ENCODE data around the gene ACSF3.

ACSF3 gene

GRCh38 chr16:89093602-89094251 is at the start of gene ACSF3:
ACSF3 (plus strand) TSS chr16:89093852; CDS start chr16:89100682, 6,830 bp downstream.
- DNase-seq (ENCODE audit: low spot score): peak; percentile 40

GRCh38 chr16:89044418-89045180 is 49.1 kb upstream of the ACSF3 start:
- DNase-seq (ENCODE audit: low spot score): no peak

- DNase-seq (ENCODE audit: low spot score): no peak
Measured at GRCh38 chr16:89045181-89045815, 48.4 kb upstream of the ACSF3 start.

- DNase-seq (ENCODE audit: low spot score): no peak
Measured at GRCh38 chr16:89045881-89046280, 47.8 kb upstream of the ACSF3 start.

GRCh38 chr16:89046491-89046890 is 47.2 kb upstream of the ACSF3 start:
- no peak for DNase-seq (ENCODE audit: low spot score)

GRCh38 chr16:89047331-89048089 is 46.1 kb upstream of the ACSF3 start:
- no peak for DNase-seq (ENCODE audit: low spot score)

- no peak for DNase-seq (ENCODE audit: low spot score)
Measured at GRCh38 chr16:89048090-89048725, 45.4 kb upstream of the ACSF3 start.

GRCh38 chr16:89048871-89049422 is 44.7 kb upstream of the ACSF3 start:
- DNase-seq (ENCODE audit: low spot score): no peak

GRCh38 chr16:89049484-89050118 is 44.1 kb upstream of the ACSF3 start:
- no peak for DNase-seq (ENCODE audit: low spot score)

GRCh38 chr16:89050119-89050867 is 43.4 kb upstream of the ACSF3 start:
- DNase-seq (ENCODE audit: low spot score): no peak

- no peak for DNase-seq (ENCODE audit: low spot score)
Measured at GRCh38 chr16:89050868-89051311, 42.8 kb upstream of the ACSF3 start.

- no peak for DNase-seq (ENCODE audit: low spot score)
Measured at GRCh38 chr16:89051521-89052166, 42.0 kb upstream of the ACSF3 start.

GRCh38 chr16:89052191-89052889 is 41.3 kb upstream of the ACSF3 start:
- DNase-seq (ENCODE audit: low spot score): no peak

GRCh38 chr16:89052890-89053724 is 40.5 kb upstream of the ACSF3 start:
- DNase-seq (ENCODE audit: low spot score): no peak

GRCh38 chr16:89053725-89054029 is 40.0 kb upstream of the ACSF3 start:
- DNase-seq (ENCODE audit: low spot score): no peak

GRCh38 chr16:89054261-89054661 is 39.4 kb upstream of the ACSF3 start:
- no peak for DNase-seq (ENCODE audit: low spot score)

GRCh38 chr16:89054714-89055113 is 38.9 kb upstream of the ACSF3 start:
- DNase-seq (ENCODE audit: low spot score): no peak

- no peak for DNase-seq (ENCODE audit: low spot score)
Measured at GRCh38 chr16:89055313-89055712, 38.3 kb upstream of the ACSF3 start.
